K562 (cell line): ENCODE data around the gene IPO7. TPM values are rescaled to one million over a fixed set of nuclear protein-coding genes. Genes with fewer than 3 reads are reported as not detected.
"Not testable (repeated sequence)": the region's sequence is repeated elsewhere in the genome, so short reads cannot be mapped to it uniquely, and the experiment has no call there.

Experiments
- ATAC-seq: fragments of 200-7000 bp; cut with Tn5 transposase; 3 replicates; pipeline ENCODE4 v1.9.1; 2020; ENCODE audit warnings: moderate library complexity
- BruUV-seq: library from RNA; stranded (reverse); fragments of 400-500 nt; replicated peaks from 2 replicates; lab custom pipeline; 2021; lab: Mats Ljungman, UMichigan
- CTCF ChIA-PET: fragments of 300-600 bp; formaldehyde crosslinking; extraction: SDS; loops from one replicate; lab custom pipeline; 2021; ENCODE audit warnings: low intra/inter-chr PET ratio; lab: Yijun Ruan, JAX
- POLR2A ChIA-PET: fragments of 300-600, 350-650 bp; sonication (Branson Sonifier 250); formaldehyde crosslinking; extraction: SDS; loops from one replicate; lab custom pipeline; 2021; ENCODE audit warnings: antibody characterized with exemption, inconsistent platforms; lab: Yijun Ruan, JAX
- DNase-seq, 4 experiments: peaks; one replicate each; pipeline versions ENCODE4 v3.0.0 to v3.0.0-alpha.2; 2011 to 2018; ENCODE audit warnings: low spot score in 3 of 4, mixed read lengths in 3 of 4; ENCODE audit errors: extremely low read depth in 1 of 4
- FAIRE-seq: peaks from 2 replicates; lab custom pipeline; 2011; peaks lifted over from hg19 to GRCh38; lab: Jason Lieb, UNC
- H2AFZ ChIP-seq: 2 replicates; pipeline ENCODE4 v1.6.0; 2011; ENCODE audit warnings: low read depth, low read length, control low read depth, inconsistent platforms
- H3K27ac ChIP-seq: fragments of 200-600 bp; 3 replicates; pipeline ENCODE4 v1.8.0; 2011; ENCODE audit warnings: low read depth, mild to moderate bottlenecking, control low read depth, inconsistent platforms, low read length, moderate library complexity, mixed read lengths; ENCODE audit errors: extremely low read depth
- H3K27me3 ChIP-seq, 2 experiments: fragments of 300-600 bp in 1 of 2; 2 replicates in 1 of 2; 3 replicates in 1 of 2; pipeline versions ENCODE4 v1.6.0 to v1.8.0; 2011; ENCODE audit warnings: inconsistent platforms in 2 of 2, low read length in 2 of 2, mild to moderate bottlenecking in 1 of 2, mixed read lengths in 1 of 2, moderate library complexity in 1 of 2; ENCODE audit not compliant: control insufficient read depth in 2 of 2, insufficient read depth in 2 of 2
- H3K36me3 ChIP-seq: fragments of 300-600 bp; 3 replicates; pipeline ENCODE4 v1.8.0; 2011; ENCODE audit warnings: mild to moderate bottlenecking, low read length, inconsistent platforms; ENCODE audit not compliant: control insufficient read depth, insufficient read depth
- H3K4me1 ChIP-seq, 2 experiments: fragments of 200-600 bp in 1 of 2; replicated peaks in 1 of 2; 2 replicates in 1 of 2; 3 replicates in 1 of 2; pipeline versions ENCODE4 v1.5.1 to v1.8.0; 2011; ENCODE audit warnings: inconsistent platforms in 2 of 2, low read length in 2 of 2, mild to moderate bottlenecking in 1 of 2, mixed read lengths in 1 of 2, moderate library complexity in 1 of 2; ENCODE audit not compliant: control insufficient read depth in 2 of 2, insufficient read depth in 2 of 2
- H3K4me2 ChIP-seq: 2 replicates; pipeline ENCODE4 v1.6.1; 2011; ENCODE audit warnings: low read length, control low read depth, inconsistent platforms, mixed read lengths; ENCODE audit not compliant: insufficient read depth
- H3K4me3 ChIP-seq: fragments of 200-600 bp; sonication (generic), shearing (Covaris generic); 2 replicates; pipeline ENCODE4 v1.5.1; 2016; ENCODE audit warnings: control low read depth, inconsistent platforms
- H3K79me2 ChIP-seq: fragments of 200-600 bp; 3 replicates; pipeline ENCODE4 v1.8.0; 2011; ENCODE audit warnings: low read length, inconsistent platforms; ENCODE audit not compliant: control insufficient read depth, insufficient read depth
- H3K9ac ChIP-seq, 2 experiments: 2 replicates each; pipeline versions ENCODE4 v1.6.0 to v1.6.1; 2011; ENCODE audit warnings: low read depth in 2 of 2, low read length in 2 of 2, control low read depth in 1 of 2, inconsistent platforms in 1 of 2, mild to moderate bottlenecking in 1 of 2, mixed read lengths in 1 of 2; ENCODE audit not compliant: insufficient read depth in 1 of 2
- H3K9me1 ChIP-seq: one replicate; pipeline ENCODE4 v1.6.0; 2011; ENCODE audit warnings: inconsistent platforms, mild to moderate bottlenecking, low read length, moderate library complexity; ENCODE audit not compliant: control insufficient read depth, insufficient read depth
- H3K9me3 ChIP-seq: replicated peaks from 2 replicates; pipeline ENCODE4 v1.5.1; 2011; ENCODE audit warnings: low read depth, low read length, inconsistent platforms; ENCODE audit not compliant: control insufficient read depth, insufficient read depth
- H4K20me1 ChIP-seq: replicated peaks from 2 replicates; pipeline ENCODE4 v1.6.1; 2011; ENCODE audit warnings: low read length, inconsistent platforms, mixed read lengths; ENCODE audit not compliant: control insufficient read depth, insufficient read depth
- E2F1 ChIP-seq: sonication (generic); formaldehyde crosslinking; IDR thresholded peaks from 2 replicates; pipeline ENCODE4 v1.8.1; 2023; ENCODE audit warnings: mild to moderate bottlenecking, missing genetic modification reagents, moderate library complexity
- ILF3 ChIP-seq: fragments of 450-650 bp; IDR thresholded peaks from 2 replicates; pipeline ENCODE4 v1.6.1; 2018; ENCODE audit warnings: antibody characterized with exemption, mild to moderate bottlenecking, moderate library complexity, borderline replicate concordance
- MAFK ChIP-seq: IDR thresholded peaks from 2 replicates; pipeline ENCODE4 v1.6.1; 2011; ENCODE audit warnings: low read length, improper control_type of control experiment
- RCOR1 ChIP-seq, 2 experiments: IDR thresholded peaks; 2 replicates each; pipeline ENCODE4 v1.6.1; 2012; ENCODE audit warnings: low read depth in 2 of 2, low read length in 2 of 2, borderline replicate concordance in 1 of 2, improper control_type of control experiment in 1 of 2
- WGBS: fragments of 100-300 bp; shearing (Covaris generic); methylation state at CpG from one replicate; pipeline ENCODE4 v1.1.6; 2016; ENCODE audit warnings: low coverage, mixed read lengths; ENCODE audit not compliant: insufficient coverage; ENCODE audit errors: missing lambda C conversion rate; 5-methylcytosine and 5-hydroxymethylcytosine counted together
- in situ Hi-C: fragments of 300-500 bp; cut with MboI; formaldehyde crosslinking; loops from 4 replicates; pipeline ENCODE4 v1.15.0; 2018; ENCODE audit warnings: inconsistent platforms, mixed read lengths
- intact Hi-C: fragments of 100-400 bp; cut with micrococcal nuclease; formaldehyde crosslinking; loops from 2 replicates; pipeline ENCODE4 v1.14.2; 2022
- polyA plus RNA-seq, 8 experiments: library from polyadenylated mRNA; depleted of rRNA in 4 of 8; stranded (reverse) in 5 of 8; unstranded in 3 of 8; fragments of >200 nt; fragmentation: Nextera tagmentation in 2 of 8; fragmentation: Illumina TruSeq in 1 of 8; extraction: Ambion mirVana in 2 of 8; extraction: Trizol in 1 of 8; gene quantifications; 2 replicates each; pipeline versions ENCODE4 v1.2.1 to v1.2.3, GENCODE V29; 2011 to 2014; ENCODE audit warnings: inconsistent platforms in 1 of 8, missing spikeins in 1 of 8
- total RNA-seq, 7 experiments: library from RNA; depleted of rRNA in 6 of 7; stranded (reverse); fragments of >200 nt in 6 of 7; fragmentation: Illumina TruSeq in 2 of 7; extraction: Trizol in 2 of 7; gene quantifications; 2 replicates each; pipeline versions ENCODE4 v1.2.1 to v1.2.3, GENCODE V29; 2011 to 2021; ENCODE audit warnings: low replicate concordance in 1 of 7
- TF ChIP-seq, protein P1 (sequence below), 2 experiments: IDR thresholded peaks in 1 of 2; conservative IDR thresholded peaks in 1 of 2; 2 replicates each; pipeline ENCODE4 v1.6.1; 2016; ENCODE audit warnings: low read depth in 2 of 2, mild to moderate bottlenecking in 1 of 2, missing compliant biosample characterization in 1 of 2, missing genetic modification characterization in 1 of 2, moderate library complexity in 1 of 2

IPO7 gene
- total and polyA plus RNA-seq, 9 of the 15 experiments (the other 6 are each of a cell fraction or from before 2014, with no cell fraction given): 23.6 to 138 (median 110) TPM

DNA sequence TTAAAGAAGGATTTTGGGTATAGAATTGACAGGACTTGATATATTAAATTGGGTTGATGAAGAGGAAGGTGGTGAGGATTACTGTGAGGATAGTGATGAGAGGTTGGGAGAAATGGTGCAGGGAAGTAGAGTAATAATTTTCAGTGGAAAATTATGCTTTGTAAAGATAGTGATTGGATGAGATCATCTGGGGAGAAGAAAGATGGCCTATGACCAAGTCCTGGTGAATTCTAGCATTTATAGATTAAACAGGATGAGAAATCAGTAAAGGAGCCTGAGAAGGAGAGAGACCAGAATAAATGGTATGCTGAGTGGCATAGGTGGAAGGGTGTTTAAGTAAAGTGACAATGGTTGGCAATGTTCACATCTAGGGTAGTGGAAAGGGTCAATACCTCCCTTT, 15.0 kb downstream of the IPO7 start (continued):
- TF ChIP-seq, protein P1, sequence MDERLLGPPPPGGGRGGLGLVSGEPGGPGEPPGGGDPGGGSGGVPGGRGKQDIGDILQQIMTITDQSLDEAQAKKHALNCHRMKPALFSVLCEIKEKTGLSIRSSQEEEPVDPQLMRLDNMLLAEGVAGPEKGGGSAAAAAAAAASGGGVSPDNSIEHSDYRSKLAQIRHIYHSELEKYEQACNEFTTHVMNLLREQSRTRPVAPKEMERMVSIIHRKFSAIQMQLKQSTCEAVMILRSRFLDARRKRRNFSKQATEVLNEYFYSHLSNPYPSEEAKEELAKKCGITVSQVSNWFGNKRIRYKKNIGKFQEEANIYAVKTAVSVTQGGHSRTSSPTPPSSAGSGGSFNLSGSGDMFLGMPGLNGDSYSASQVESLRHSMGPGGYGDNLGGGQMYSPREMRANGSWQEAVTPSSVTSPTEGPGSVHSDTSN (CRISPR knock-in tag; IDR thresholded peaks at IDR 0.05; ENCODE audit: low read depth): no peak
- TF ChIP-seq, protein P1 (tag; conservative IDR thresholded peaks at IDR 0.05; ENCODE audit: low read depth): no peak
- TF ChIP-seq MAFK: no peak
- TF ChIP-seq E2F1 (CRISPR knock-in tag): no peak
- TF ChIP-seq RCOR1 (IDR thresholded peaks at IDR 0.05; ENCODE audit: borderline replicate concordance in 1 of 2, low read depth in 2 of 2, low read length in 2 of 2): no peak
- no peak for TF ChIP-seq ILF3
- TF ChIP-seq, all 486 proteins: peak for 1

GRCh38 chr11:9401884-9402283, 17.4 kb downstream of the IPO7 start:
- DNase-seq, H3K9ac ChIP-seq, ATAC-seq, H3K4me2 ChIP-seq, CTCF ChIA-PET, H3K27ac ChIP-seq, FAIRE-seq, H3K9me3 ChIP-seq, intact Hi-C loops, H3K27me3 ChIP-seq, H2AFZ ChIP-seq, H3K4me3 ChIP-seq, BruUV-seq, H3K9me1 ChIP-seq: not testable (repeated sequence)
- in situ Hi-C loops: loop anchor here (25.0 kb wide), 1 partner anchor 240 kb away; no protein-coding TSS in a partner anchor
- peaks cover 4 to 11% of the 10 kb centered on the region in 2 experiments; a peak in 3 of 5 replicates for H3K4me1 ChIP-seq
- POLR2A ChIA-PET: interaction anchor here (0.7 to 2.2 kb wide), 5 partner anchors 16 to 100 kb away, joined by 3 to 11 read pairs (median 4); partner anchors contain the start of genes IPO7 and ZNF143
- H3K79me2 ChIP-seq: peaks cover 95% of the 10 kb centered on the region
- H4K20me1 ChIP-seq: peaks cover 22% of the 10 kb centered on the region; the same call in 1 of the 2 replicates
- WGBS: 86% methylated on average over 6 of the region's 8 CpGs
- H3K36me3 ChIP-seq: peaks cover 79% of the 10 kb centered on the region
